ENCODE data around the gene NLRP5.

DNA sequence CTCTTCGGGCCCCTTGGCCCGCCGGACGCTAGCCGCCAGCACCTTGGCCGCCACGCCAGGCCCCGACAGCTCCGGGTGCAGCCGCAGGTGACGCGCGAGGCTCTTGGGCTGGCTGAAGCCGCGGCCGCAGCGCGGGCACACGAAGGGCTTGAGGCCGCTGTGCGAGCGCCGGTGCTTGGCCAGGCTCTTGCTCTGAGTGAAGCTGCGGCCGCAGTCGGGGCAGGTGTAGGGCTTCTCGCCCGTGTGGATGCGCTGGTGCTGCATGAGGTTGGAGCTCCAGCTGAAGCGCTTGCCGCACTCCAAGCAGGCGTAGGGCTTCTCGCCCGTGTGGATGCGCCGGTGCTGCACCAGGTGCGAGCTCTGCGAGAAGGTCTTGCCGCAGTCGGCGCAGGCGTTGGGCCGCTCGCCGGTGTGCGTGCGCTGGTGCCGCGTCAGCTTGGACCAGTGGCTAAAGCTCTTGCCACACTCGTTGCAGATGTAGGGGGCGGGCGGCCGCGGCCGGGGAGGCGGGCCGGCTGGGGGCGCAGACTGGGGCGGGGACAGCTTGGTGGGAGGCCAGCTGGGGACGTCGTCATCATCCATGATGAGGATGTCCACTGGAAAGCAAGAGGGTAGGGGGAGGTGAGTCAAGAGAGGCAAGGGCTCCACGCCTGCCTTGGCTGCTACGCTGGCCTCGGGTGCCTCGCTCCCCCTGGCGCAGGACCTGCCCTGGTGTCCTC is 102.1 kb downstream of the NLRP5 start:
- TF ChIP-seq EZH2 (IDR thresholded peaks at IDR 0.05; ENCODE audit: insufficient read depth, poor library complexity, severe bottlenecking) = no peak
- no peak for TF ChIP-seq EZH2phosphoT487 (IDR thresholded peaks at IDR 0.05; ENCODE audit: insufficient read depth, low read depth)

Data from GM23248 (cell line).